Hepatocyte (in vitro differentiated cells): ENCODE data around the gene C20orf141. TPM values are rescaled to one million over a fixed set of nuclear protein-coding genes. Genes with fewer than 3 reads are reported as not detected.
"Not testable (repeated sequence)": the region's sequence is repeated elsewhere in the genome, so short reads cannot be mapped to it uniquely, and the experiment has no call there.

ENCODE experiments used
- DNase-seq: peaks from one replicate; pipeline ENCODE4 v3.0.0-alpha.2; 2016; ENCODE audit warnings: low spot score
- H2AFZ ChIP-seq: fragments of 200-600 bp; sonication (generic); 2 replicates; pipeline ENCODE4 v1.6.0; 2016; ENCODE audit warnings: antibody characterized with exemption, mild to moderate bottlenecking
- H3K27ac ChIP-seq: fragments of 200-600 bp; sonication (generic); 2 replicates; pipeline ENCODE4 v1.5.1; 2016; ENCODE audit warnings: mild to moderate bottlenecking
- H3K27me3 ChIP-seq: fragments of 200-600 bp; sonication (generic); 2 replicates; pipeline ENCODE4 v1.6.1; 2016
- H3K36me3 ChIP-seq: fragments of 200-600 bp; sonication (generic); replicated peaks from 2 replicates; pipeline ENCODE4 v1.5.1; 2016; ENCODE audit warnings: low read depth; ENCODE audit not compliant: insufficient read depth
- H3K4me1 ChIP-seq: fragments of 200-600 bp; sonication (generic); 2 replicates; pipeline ENCODE4 v1.5.1; 2016; ENCODE audit warnings: mild to moderate bottlenecking, moderate library complexity; ENCODE audit not compliant: insufficient read depth
- H3K4me2 ChIP-seq: fragments of 200-600 bp; sonication (generic); 2 replicates; pipeline ENCODE4 v1.6.0; 2016
- H3K4me3 ChIP-seq: fragments of 200-600 bp; sonication (generic); 2 replicates; pipeline ENCODE4 v1.5.1; 2016; ENCODE audit warnings: mild to moderate bottlenecking
- H3K79me2 ChIP-seq: fragments of 200-600 bp; sonication (generic); 2 replicates; pipeline ENCODE4 v1.6.0; 2017; ENCODE audit warnings: mild to moderate bottlenecking
- H3K9me2 ChIP-seq: fragments of 200-600 bp; sonication (generic); replicated peaks from 2 replicates; pipeline ENCODE4 v1.6.0; 2017; ENCODE audit warnings: mild to moderate bottlenecking; ENCODE audit not compliant: insufficient read depth
- H3K9me3 ChIP-seq: fragments of 200-600 bp; sonication (generic); 2 replicates; pipeline ENCODE4 v1.5.1; 2016; ENCODE audit warnings: low read depth, mild to moderate bottlenecking
- H4K20me1 ChIP-seq: fragments of 200-600 bp; sonication (generic); 2 replicates; pipeline ENCODE4 v1.6.0; 2016; ENCODE audit warnings: mild to moderate bottlenecking; ENCODE audit not compliant: insufficient read depth, poor library complexity, severe bottlenecking
- CTCF ChIP-seq: fragments of 200-600 bp; sonication (generic); IDR thresholded peaks from 2 replicates; pipeline ENCODE4 v1.5.1; 2016; ENCODE audit warnings: antibody characterized with exemption, mild to moderate bottlenecking; ENCODE audit not compliant: poor library complexity
- EZH2 ChIP-seq: fragments of 200-600 bp; sonication (generic); IDR thresholded peaks from 2 replicates; pipeline ENCODE4 v1.6.1; 2016; ENCODE audit warnings: antibody characterized with exemption, mild to moderate bottlenecking, borderline replicate concordance
- EZH2phosphoT487 ChIP-seq: fragments of 200-600 bp; sonication (generic); IDR thresholded peaks from one replicate; pipeline ENCODE4 v1.6.1; 2018; ENCODE audit warnings: antibody characterized with exemption, mild to moderate bottlenecking, low read depth, moderate library complexity; ENCODE audit not compliant: unreplicated experiment, severe bottlenecking
- WGBS: methylation state at CpG from one replicate; pipeline ENCODE4 v1.1.6; 2016; ENCODE audit warnings: low lambda C conversion rate; ENCODE audit errors: missing lambda C conversion rate; 5-methylcytosine and 5-hydroxymethylcytosine counted together
- polyA plus RNA-seq: library from polyadenylated mRNA; unstranded; fragments of >200 nt; fragmentation: Nextera tagmentation; extraction: Ambion mirVana; gene quantifications from 2 replicates; pipeline ENCODE4 v1.2.1, GENCODE V29; 2016
- total RNA-seq: library from RNA; depleted of rRNA; stranded (reverse); fragments of >200 nt; gene quantifications from 2 replicates; pipeline ENCODE4 v1.2.3, GENCODE V29; 2014

The C20orf141 gene
- total RNA-seq (not detected in 2 replicates), polyA plus RNA-seq (0.68 TPM in 1 of 2 replicates, not detected in the other)

DNA sequence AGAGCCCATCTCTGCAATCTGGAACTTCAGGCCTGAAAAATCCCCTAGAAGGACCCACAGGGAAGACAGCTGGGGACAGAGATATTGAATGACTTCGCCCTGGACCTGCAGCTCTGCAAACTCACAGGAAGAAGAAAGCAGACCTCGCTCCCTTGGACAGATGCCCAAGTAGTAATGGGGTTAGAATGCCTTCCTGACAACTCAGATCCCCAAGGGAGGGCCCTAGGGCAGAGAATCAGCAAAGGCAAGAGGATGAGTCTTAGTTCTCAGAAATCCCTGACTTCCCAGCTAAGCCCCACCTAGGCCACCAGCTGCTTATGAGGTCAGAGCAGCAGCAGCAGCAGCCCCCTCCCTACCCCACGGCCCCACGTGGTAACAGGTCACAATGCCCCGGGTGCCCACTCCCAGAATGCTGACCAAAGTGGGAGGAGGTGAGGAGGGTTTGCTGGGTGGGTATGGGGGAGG is at the start of gene C20orf141:
TSS of gene C20orf141 (plus strand) at position 401 of the 465 bp plus-strand sequence. CDS start 198 bp downstream, outside the sequence.
- DNase-seq = peak; percentile 77
- Histone ChIP-seq H3K79me2 (no peaks in the 10 kb centered on the region), H3K4me2 (no peak within 1 kb of the TSS), H3K36me3 (no peaks in the 10 kb centered on the region), H4K20me1 (no peaks in the 10 kb centered on the region), H3K4me1 (peaks cover 4% of the 10 kb centered on the region), H3K9me2 (no peaks in the 10 kb centered on the region), H3K27ac (peak within 1 kb of the TSS; percentile 46), H3K9me3 (no peaks in the 10 kb centered on the region), H3K4me3 (no peak within 1 kb of the TSS), H3K27me3 (peaks cover under 1% of the 10 kb centered on the region), H2AFZ (no peak within 1 kb of the TSS)
- TF ChIP-seq CTCF = no peak
- no peak for TF ChIP-seq EZH2
- no peak for TF ChIP-seq EZH2phosphoT487
- WGBS = 35% methylated on average over 4 of the region's 5 CpGs

- Histone ChIP-seq H3K27me3 (peaks cover 3% of the 10 kb centered on the region), H3K36me3 (no peaks in the 10 kb centered on the region), H3K79me2 (no peaks in the 10 kb centered on the region), H3K4me3 (no peak overlapping the region), H3K4me1 (no peaks in the 10 kb centered on the region), H4K20me1 (no peaks in the 10 kb centered on the region), H3K27ac (no peak overlapping the region), H2AFZ (no peak overlapping the region), H3K9me3 (no peaks in the 10 kb centered on the region), H3K4me2 (no peak overlapping the region), H3K9me2 (no peaks in the 10 kb centered on the region)
- no peak for DNase-seq
- no peak for TF ChIP-seq EZH2phosphoT487
- TF ChIP-seq CTCF = no peak
- no peak for TF ChIP-seq EZH2
- 75% methylated on average over 15 of the region's 15 CpGs for WGBS
These were observed 46.8 kb upstream of the C20orf141 start for GRCh38 chr20:2767768-2768631.

GRCh38 chr20:2768632-2769015 is 46.2 kb upstream of the C20orf141 start:
- no peak overlapping the region for H3K27ac ChIP-seq
- TF ChIP-seq CTCF = no peak
- TF ChIP-seq EZH2phosphoT487 = no peak
- TF ChIP-seq EZH2 = no peak
- no peaks in the 10 kb centered on the region for H3K27me3 ChIP-seq

DNA sequence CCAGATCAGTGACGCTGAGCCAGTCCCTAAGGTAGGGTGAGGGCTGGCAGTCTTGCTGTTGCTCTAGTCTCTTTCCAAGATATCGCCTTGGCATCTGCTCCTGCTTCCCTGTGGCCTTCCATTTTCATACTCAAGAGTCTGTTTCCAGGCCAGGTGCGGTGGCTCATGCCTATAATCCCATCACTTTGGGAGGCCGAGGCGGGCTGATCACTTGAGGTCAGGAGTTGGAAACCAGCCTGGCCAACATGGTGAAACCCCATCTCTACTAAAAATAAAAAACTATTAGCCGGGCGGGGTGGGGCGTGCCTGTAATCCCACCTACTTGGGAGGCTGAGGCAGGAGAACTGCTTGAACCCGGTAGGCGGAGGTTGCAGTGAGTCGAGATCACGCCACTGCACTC is 44.7 kb upstream of the C20orf141 start:
- not testable (repeated sequence) for H3K27me3 ChIP-seq, DNase-seq, H3K4me1 ChIP-seq, H3K36me3 ChIP-seq, H3K4me3 ChIP-seq, H4K20me1 ChIP-seq, H2AFZ ChIP-seq, H3K4me2 ChIP-seq, H3K79me2 ChIP-seq, H3K9me3 ChIP-seq, H3K27ac ChIP-seq, H3K9me2 ChIP-seq
- 90% methylated on average over 12 of the region's 12 CpGs for WGBS

More at GRCh38 chr20:2768632-2769015, 46.2 kb upstream of the C20orf141 start:
- H3K4me2 ChIP-seq = no peak overlapping the region
- no peaks in the 10 kb centered on the region for H3K9me2 ChIP-seq
- no peaks in the 10 kb centered on the region for H3K36me3 ChIP-seq
- H3K4me3 ChIP-seq = no peak overlapping the region
- H4K20me1 ChIP-seq = no peaks in the 10 kb centered on the region
- 93% methylated on average over 5 of the region's 5 CpGs for WGBS
- no peak overlapping the region for H2AFZ ChIP-seq
- DNase-seq = no peak
- H3K79me2 ChIP-seq = no peaks in the 10 kb centered on the region
- H3K9me3 ChIP-seq = no peaks in the 10 kb centered on the region
- H3K4me1 ChIP-seq = no peaks in the 10 kb centered on the region
